Colon (tissue), 2 donors: ENCODE data around the gene PTGDS.

ENCODE experiments used
- FAIRE-seq: peaks from 2 replicates; lab custom pipeline; 2012; peaks lifted over from hg19 to GRCh38; lab: Jason Lieb, UNC
- donor health status: control.
- donor health status: control.

PTGDS gene

GRCh38 chr9:136974817-136975535 lies 2.3 kb upstream of the PTGDS start:
- no peak for FAIRE-seq

DNA sequence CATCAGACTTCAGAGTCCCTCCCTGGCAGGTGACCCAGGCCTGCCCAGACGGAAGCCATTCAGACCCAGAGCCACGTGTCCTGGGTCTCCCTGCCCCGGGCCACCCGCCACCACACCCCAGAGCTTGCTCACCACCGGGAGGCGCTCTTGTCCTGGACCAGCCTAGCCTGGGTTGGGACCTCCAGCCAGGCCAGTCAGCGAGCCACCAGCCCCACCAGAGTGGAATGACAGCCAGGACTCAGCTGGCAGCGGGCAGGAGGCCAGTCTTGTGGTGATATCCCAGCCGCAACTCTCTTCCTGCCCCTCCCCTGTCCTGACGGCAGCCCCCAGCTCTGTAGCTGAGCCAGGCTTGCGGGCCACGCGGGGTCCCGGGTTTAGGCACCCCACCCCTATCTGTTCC lies 1.7 kb upstream of the PTGDS start:
- no peak for FAIRE-seq

DNA sequence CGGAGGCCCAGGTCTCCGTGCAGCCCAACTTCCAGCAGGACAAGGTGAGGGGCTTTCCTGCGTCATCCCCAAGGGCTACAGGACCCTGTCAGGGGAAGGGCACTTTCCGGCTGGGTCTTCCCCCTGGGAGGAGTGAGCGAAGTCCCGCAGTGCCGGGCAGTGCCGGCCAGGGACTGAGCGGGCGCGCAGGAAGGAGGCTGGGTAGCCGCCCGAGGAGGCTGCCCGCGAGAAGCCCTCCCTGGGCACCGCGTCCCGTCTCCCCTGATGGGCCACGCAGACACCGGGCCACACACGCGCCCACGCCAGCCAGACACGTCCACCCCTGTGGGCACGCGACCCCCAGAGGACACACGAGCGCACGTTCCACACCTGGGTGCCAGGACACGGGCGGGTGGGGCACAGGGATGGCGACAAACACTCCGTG lies 357 bp downstream of the PTGDS start:
- no peak for FAIRE-seq

GRCh38 chr9:136978073-136978864 lies 965 bp downstream of the PTGDS start:
- FAIRE-seq = no peak

- no peak for FAIRE-seq
Measured at GRCh38 chr9:136978865-136979544, 1.7 kb downstream of the PTGDS start.

DNA sequence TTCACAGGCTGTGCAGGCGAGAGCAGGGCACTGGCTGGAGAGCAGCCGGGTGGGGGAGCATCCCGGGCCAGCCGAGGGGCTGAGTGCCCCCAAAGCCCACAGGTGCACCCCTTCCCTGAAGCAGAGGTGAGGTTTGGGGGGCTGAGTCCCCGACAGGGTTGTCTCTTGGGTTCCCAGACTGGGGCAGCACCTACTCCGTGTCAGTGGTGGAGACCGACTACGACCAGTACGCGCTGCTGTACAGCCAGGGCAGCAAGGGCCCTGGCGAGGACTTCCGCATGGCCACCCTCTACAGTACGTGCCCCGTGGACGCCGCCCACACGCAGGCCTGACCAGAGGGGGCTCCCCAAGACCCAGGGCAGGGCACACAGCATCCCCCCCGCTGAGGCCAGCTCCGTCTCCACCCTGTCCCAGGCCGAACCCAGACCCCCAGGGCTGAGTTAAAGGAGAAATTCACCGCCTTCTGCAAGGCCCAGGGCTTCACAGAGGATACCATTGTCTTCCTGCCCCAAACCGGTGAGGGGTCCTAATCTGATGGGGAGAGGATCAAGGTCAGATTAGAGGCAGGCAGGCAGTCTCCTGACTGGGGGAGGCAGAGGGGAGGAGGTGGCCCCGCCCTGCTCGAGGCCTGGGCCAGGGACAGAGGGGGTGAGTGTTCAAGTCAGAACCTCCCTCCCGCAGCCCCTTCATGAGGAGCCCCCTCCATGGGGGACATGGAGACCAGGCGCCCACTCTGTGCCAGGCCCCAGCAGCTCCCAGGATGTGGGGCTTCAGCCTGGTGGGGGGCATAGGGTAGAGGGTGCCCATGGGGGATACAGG lies 2.7 kb downstream of the PTGDS start:
- no peak for FAIRE-seq

- no peak for FAIRE-seq
Measured at GRCh38 chr9:136980669-136981478, 3.6 kb downstream of the PTGDS start.

DNA sequence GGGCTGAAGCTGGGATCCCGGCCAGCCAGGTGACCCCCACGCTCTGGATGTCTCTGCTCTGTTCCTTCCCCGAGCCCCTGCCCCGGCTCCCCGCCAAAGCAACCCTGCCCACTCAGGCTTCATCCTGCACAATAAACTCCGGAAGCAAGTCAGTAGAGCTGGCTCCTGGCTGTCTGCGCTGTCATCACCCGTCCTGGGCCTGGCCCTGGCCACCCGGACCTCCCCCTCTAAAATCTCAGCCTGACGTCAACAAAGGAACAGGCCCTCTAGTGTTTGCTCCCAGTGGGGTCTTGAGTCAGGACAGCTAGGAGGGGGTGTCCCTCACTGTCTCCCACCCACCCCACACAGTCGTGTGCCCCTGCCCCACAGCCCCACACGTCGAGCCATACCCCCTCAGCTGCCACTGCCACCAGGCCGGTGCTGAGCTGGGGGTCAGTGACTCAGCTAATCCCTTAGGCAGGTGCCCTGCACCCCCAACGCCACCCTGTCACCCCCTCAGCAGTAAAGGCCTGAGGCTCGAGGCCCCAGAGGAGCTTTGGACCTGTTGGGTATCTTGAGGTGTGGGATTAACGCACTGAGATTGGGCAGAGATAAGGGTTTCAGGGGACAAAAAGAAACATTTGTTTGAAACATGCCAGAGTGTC lies 4.4 kb downstream of the PTGDS start:
- FAIRE-seq = no peak

- no peak for FAIRE-seq
Measured at GRCh38 chr9:136982232-136983051, 5.1 kb downstream of the PTGDS start, which contains the start of gene LCNL1. Gene LCNL1, plus strand, starts transcription at chr9:136982993. Its CDS starts 594 bp downstream, at chr9:136983587.

DNA sequence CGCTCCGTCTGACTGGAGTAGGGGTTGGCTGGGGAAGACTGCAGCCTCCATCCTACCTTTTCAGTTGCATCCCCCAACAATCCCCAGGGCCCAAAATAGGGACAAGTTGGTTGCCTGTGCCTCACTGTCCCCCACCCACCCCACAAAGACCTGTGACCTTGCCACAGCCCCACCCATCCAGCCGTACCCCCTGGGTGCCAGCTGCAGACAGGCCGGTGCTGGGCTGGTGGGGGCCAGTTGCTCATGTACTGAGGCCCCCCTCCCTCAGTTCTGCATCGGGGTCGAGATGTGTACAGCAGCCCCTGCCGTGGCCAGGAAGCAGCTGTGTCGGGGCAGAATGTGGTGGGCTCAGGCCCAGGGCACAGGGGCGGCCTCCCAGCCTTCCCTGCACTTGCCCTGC lies 5.9 kb downstream of the PTGDS start:
- no peak for FAIRE-seq

DNA sequence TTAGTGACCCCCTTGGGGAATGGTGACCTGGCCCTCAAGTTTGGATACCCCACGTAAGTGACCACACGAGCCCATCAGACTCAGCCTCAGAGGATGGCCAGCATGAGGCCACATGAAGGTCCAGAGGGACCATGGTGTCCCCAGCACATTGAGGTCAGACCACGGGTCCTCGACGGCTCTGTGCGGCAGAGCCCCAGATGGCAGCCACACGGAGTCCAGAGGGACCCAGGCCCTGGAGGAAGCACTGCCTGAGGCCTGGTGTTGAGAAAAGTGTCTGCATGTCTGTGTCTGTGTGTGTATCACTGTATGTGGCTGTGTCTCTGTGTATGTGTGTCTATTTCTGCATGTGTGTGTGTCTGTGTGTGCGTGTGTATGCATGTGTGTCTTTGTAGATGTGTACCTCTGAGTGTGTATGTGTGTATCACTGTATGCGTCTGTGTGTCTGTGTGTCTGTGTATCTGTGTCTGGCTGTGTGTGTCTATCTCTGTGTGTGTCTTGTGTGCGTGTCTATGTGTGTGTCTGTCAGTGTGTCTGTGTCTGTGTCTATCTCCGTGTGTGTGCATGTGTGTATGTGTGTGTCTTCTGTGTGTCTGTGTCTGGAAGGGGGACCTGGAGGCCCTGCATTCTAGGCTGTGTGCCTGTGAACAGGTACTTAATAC lies 6.5 kb downstream of the PTGDS start:
- FAIRE-seq = no peak

- FAIRE-seq = no peak
Measured at GRCh38 chr9:136984464-136985026, 7.2 kb downstream of the PTGDS start.

GRCh38 chr9:136985027-136985602 lies 7.8 kb downstream of the PTGDS start:
- no peak for FAIRE-seq

- no peak for FAIRE-seq
Measured at GRCh38 chr9:136985853-136986252, 8.5 kb downstream of the PTGDS start.

GRCh38 chr9:136988872-136989271 lies 11.6 kb downstream of the PTGDS start:
- FAIRE-seq = no peak

GRCh38 chr9:136990242-136990911 lies 13.1 kb downstream of the PTGDS start:
- FAIRE-seq = no peak

GRCh38 chr9:136991993-136992818 lies 14.9 kb downstream of the PTGDS start, which contains the start of gene PAXX:
Gene PAXX, plus strand, starts transcription at chr9:136992422. Its CDS starts 22 bp downstream, at chr9:136992444.
- FAIRE-seq = no peak
